GM12878 (cell line): ENCODE results near the gene GUCY1A2. TPM values are rescaled to one million over a fixed set of nuclear protein-coding genes. Genes with fewer than 3 reads are reported as not detected.

Source experiments
- ATAC-seq: fragments of 200-7000 bp; cut with Tn5 transposase; 3 replicates; pipeline ENCODE4 v1.9.1; 2020; ENCODE audit warnings: mild to moderate bottlenecking, moderate library complexity
- BruUV-seq: library from RNA; stranded (reverse); fragments of 400-500 nt; replicated peaks from 2 replicates; lab custom pipeline; 2021; lab: Mats Ljungman, UMichigan
- CTCF ChIA-PET: fragments of 300-600 bp; sonication (Branson Sonifier 250); formaldehyde crosslinking; extraction: SDS; loops from one replicate; lab custom pipeline; 2021; ENCODE audit warnings: inconsistent platforms; lab: Yijun Ruan, JAX
- POLR2A ChIA-PET: fragments of 350-600 bp; formaldehyde crosslinking; extraction: SDS; loops from one replicate; lab custom pipeline; 2021; ENCODE audit warnings: inconsistent platforms; lab: Charles Lee
- RAD21 ChIA-PET: fragments of 300-600 bp; sonication (Branson Sonifier 250); formaldehyde crosslinking; loops from one replicate; lab custom pipeline; 2023; ENCODE audit warnings: antibody characterized with exemption; ENCODE audit not compliant: unreplicated experiment; lab: Charles Lee
- SMC1A ChIA-PET: fragments of 300-600 bp; sonication (Branson Sonifier 250); formaldehyde crosslinking; loops from one replicate; lab custom pipeline; 2023; ENCODE audit not compliant: unreplicated experiment, uncharacterized antibody; lab: Charles Lee
- DNase-seq: peaks from one replicate; pipeline ENCODE4 v3.0.0-alpha.2; 2011; ENCODE audit warnings: low read depth, low spot score
- FAIRE-seq: peaks from 3 replicates; lab custom pipeline; 2011; peaks lifted over from hg19 to GRCh38; lab: Jason Lieb, UNC
- H2AFZ ChIP-seq: 2 replicates; pipeline ENCODE4 v1.6.0; 2011; ENCODE audit warnings: low read depth, low read length, control low read depth; ENCODE audit not compliant: control insufficient read depth
- H3K27ac ChIP-seq: 2 replicates; pipeline ENCODE4 v1.5.1; 2011; ENCODE audit warnings: control low read depth; ENCODE audit not compliant: control insufficient read depth, insufficient read depth
- H3K27me3 ChIP-seq, 2 experiments: replicated peaks in 1 of 2; 2 replicates each; pipeline versions ENCODE4 v1.6.0 to v1.6.1; 2011; ENCODE audit warnings: low read length in 1 of 2; ENCODE audit not compliant: control insufficient read depth in 2 of 2, insufficient read depth in 2 of 2
- H3K36me3 ChIP-seq, 2 experiments: 2 replicates each; pipeline ENCODE4 v1.5.1; 2011; ENCODE audit warnings: low read length in 1 of 2; ENCODE audit not compliant: control insufficient read depth in 2 of 2, insufficient read depth in 2 of 2
- H3K4me1 ChIP-seq: 2 replicates; pipeline ENCODE4 v1.6.1; 2011; ENCODE audit warnings: mild to moderate bottlenecking, low read length, moderate library complexity, mixed read lengths; ENCODE audit not compliant: control insufficient read depth, insufficient read depth
- H3K4me2 ChIP-seq: 2 replicates; pipeline ENCODE4 v1.6.0; 2011; ENCODE audit warnings: control low read depth; ENCODE audit not compliant: control insufficient read depth, insufficient read depth
- H3K4me3 ChIP-seq: fragments of 200-600 bp; sonication (generic); 2 replicates; pipeline ENCODE4 v1.5.1; 2016
- H3K79me2 ChIP-seq: 2 replicates; pipeline ENCODE4 v1.6.0; 2011; ENCODE audit warnings: low read length; ENCODE audit not compliant: control insufficient read depth, insufficient read depth
- H3K9ac ChIP-seq: 2 replicates; pipeline ENCODE4 v1.8.0; 2011; ENCODE audit warnings: low read length, control low read depth, mixed read lengths; ENCODE audit not compliant: control insufficient read depth, insufficient read depth
- H3K9me3 ChIP-seq: replicated peaks from 3 replicates; pipeline ENCODE4 v1.5.1; 2011; ENCODE audit warnings: mild to moderate bottlenecking, low read length; ENCODE audit not compliant: control insufficient read depth, insufficient read depth
- H4K20me1 ChIP-seq: 2 replicates; pipeline ENCODE4 v1.6.0; 2011; ENCODE audit not compliant: control insufficient read depth, insufficient read depth
- CREM ChIP-seq: IDR thresholded peaks from 2 replicates; pipeline ENCODE4 v1.6.1; 2014; ENCODE audit warnings: antibody characterized with exemption, low read depth
- GATAD2B ChIP-seq: fragments of 450-650 bp; conservative IDR thresholded peaks from 2 replicates; pipeline ENCODE4 v1.6.1; 2017; ENCODE audit warnings: low read depth, mild to moderate bottlenecking, moderate library complexity
- HDAC2 ChIP-seq: fragments of 200-600 bp; sonication (generic); IDR thresholded peaks from 2 replicates; pipeline ENCODE4 v1.6.1; 2017
- IKZF2 ChIP-seq, 2 experiments: fragments of 450-650 bp; IDR thresholded peaks; 2 replicates each; pipeline ENCODE4 v1.6.1; 2017; ENCODE audit warnings: mild to moderate bottlenecking in 2 of 2, moderate library complexity in 2 of 2
- JUND ChIP-seq: IDR thresholded peaks from 2 replicates; pipeline ENCODE4 v1.6.1; 2012; ENCODE audit warnings: low read depth, mild to moderate bottlenecking, low read length, improper control_type of control experiment, moderate library complexity
- KLF5 ChIP-seq: fragments of 450-650 bp; IDR thresholded peaks from 2 replicates; pipeline ENCODE4 v1.6.1; 2014; ENCODE audit warnings: mild to moderate bottlenecking; ENCODE audit not compliant: partially characterized antibody
- NFYB ChIP-seq: IDR thresholded peaks from 2 replicates; pipeline ENCODE4 v1.6.1; 2011; ENCODE audit warnings: low read depth, mild to moderate bottlenecking, low read length, improper control_type of control experiment, moderate library complexity; ENCODE audit not compliant: insufficient read depth
- ZSCAN29 ChIP-seq: fragments of 450-650 bp; IDR thresholded peaks from 2 replicates; pipeline ENCODE4 v1.6.1; 2017; ENCODE audit warnings: mild to moderate bottlenecking, moderate library complexity
- whole genome bisulfite sequencing: methylation state at CpG from one replicate; pipeline ENCODE4 v1.1.6; 2016; ENCODE audit warnings: low lambda C conversion rate; ENCODE audit not compliant: insufficient replicate concordance, insufficient coverage; ENCODE audit errors: missing lambda C conversion rate; 5-methylcytosine and 5-hydroxymethylcytosine counted together
- in situ Hi-C: fragments of 300-500 bp; cut with MboI; formaldehyde crosslinking; loops from 9 replicates; pipeline ENCODE4 v1.14.3; 2018; ENCODE audit warnings: mixed read lengths
- intact Hi-C: fragments of 100-400 bp; cut with micrococcal nuclease; formaldehyde crosslinking; loops from one replicate; pipeline ENCODE4 v1.14.2; 2022; ENCODE audit not compliant: unreplicated experiment
- polyA plus RNA-seq, 11 experiments: library from polyadenylated mRNA; depleted of rRNA in 4 of 11; unstranded in 6 of 11; stranded (reverse) in 5 of 11; fragments of >200 nt; fragmentation: Nextera tagmentation in 4 of 11; fragmentation: Illumina TruSeq in 1 of 11; extraction: Ambion mirVana in 4 of 11; extraction: Trizol in 1 of 11; gene quantifications; 1 replicate in 1 of 11; 2 replicates in 10 of 11; pipeline versions ENCODE4 v1.2.1 to v1.2.3, GENCODE V29; 2011 to 2016; ENCODE audit warnings: inconsistent platforms in 2 of 11, missing spikeins in 2 of 11, low read depth in 1 of 11
- total RNA-seq, 4 experiments: library from RNA; depleted of rRNA in 3 of 4; stranded (reverse); fragments of >200 nt in 3 of 4; fragmentation: Illumina TruSeq in 1 of 4; extraction: Trizol in 1 of 4; gene quantifications; 2 replicates each; pipeline versions ENCODE4 v1.2.1 to v1.2.3, GENCODE V29; 2013 to 2021
- TF ChIP-seq, protein P1 (sequence below): fragments of 150-350 bp; IDR thresholded peaks from 2 replicates; pipeline ENCODE4 v1.6.1; 2016; ENCODE audit warnings: low read depth, low read length
- TF ChIP-seq, protein P2 (sequence below): IDR thresholded peaks from 2 replicates; pipeline ENCODE4 v1.6.1; 2011; ENCODE audit warnings: low read depth, mild to moderate bottlenecking, low read length, moderate library complexity, borderline replicate concordance; ENCODE audit errors: extremely low read depth
- TF ChIP-seq, protein P3 (sequence below): IDR thresholded peaks from 2 replicates; pipeline ENCODE4 v1.6.1; 2011; ENCODE audit warnings: mild to moderate bottlenecking, low read depth, low read length, moderate library complexity; ENCODE audit not compliant: insufficient replicate concordance
- TF ChIP-seq, protein P4 (sequence below): fragments of 450-650 bp; IDR thresholded peaks from 2 replicates; pipeline ENCODE4 v1.6.1; 2016; ENCODE audit warnings: mild to moderate bottlenecking, moderate library complexity, borderline replicate concordance

Gene GUCY1A2
- total and polyA plus RNA-seq, 10 of the 15 experiments (the other 5 are each of a cell fraction or from before 2014, with no cell fraction given) = under 0.01 to 0.03 (median under 0.01) TPM; not detected in 4

DNA sequence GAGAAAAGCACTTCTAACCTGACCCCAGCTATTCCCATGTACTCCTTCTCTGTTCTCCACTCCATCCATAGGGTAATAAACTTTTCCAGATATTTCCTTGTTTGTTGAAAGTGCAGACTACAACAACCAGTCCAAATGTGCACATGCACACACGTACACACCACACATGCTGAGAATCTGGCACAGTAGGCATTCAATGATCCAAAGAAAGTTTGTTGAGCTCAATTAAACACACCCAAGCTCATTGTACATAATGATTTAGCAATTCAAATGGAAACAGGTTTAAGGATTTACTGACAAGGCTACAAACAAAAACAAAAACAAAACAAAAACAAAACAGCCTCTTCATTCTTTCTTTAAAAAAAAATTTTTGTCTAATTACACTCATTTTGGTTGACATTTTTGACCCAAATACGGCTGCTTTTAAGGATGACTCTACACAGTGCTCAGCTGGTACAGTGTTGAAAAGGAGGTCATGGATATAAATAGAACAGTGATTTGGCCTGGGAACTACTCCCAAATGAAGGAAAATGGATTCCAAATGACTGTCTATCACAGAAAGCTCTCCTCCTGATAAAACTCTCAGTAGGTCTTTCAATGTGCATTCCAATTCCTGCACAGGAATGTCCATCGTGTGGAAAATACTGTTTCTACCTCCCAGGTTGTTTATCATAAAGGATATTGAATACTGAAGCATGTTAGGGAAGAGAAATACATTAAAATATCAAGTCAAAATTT is 232.2 kb downstream of the GUCY1A2 start:
- Histone ChIP-seq H3K4me2 (no peak overlapping the region), H3K9ac (no peak overlapping the region), H3K79me2 (no peaks in the 10 kb centered on the region), H3K4me3 (no peak overlapping the region), H3K4me1 (no peaks in the 10 kb centered on the region), H3K36me3 (no peaks in the 10 kb centered on the region), H3K27me3 (no peaks in the 10 kb centered on the region), H3K27ac (no peak overlapping the region), H2AFZ (no peak overlapping the region), H4K20me1 (no peaks in the 10 kb centered on the region), H3K9me3 (no peaks in the 10 kb centered on the region)
- BruUV-seq = no TSS peak
- in situ Hi-C loops (no loop called here), intact Hi-C loops (no loop called here)
- DNase-seq = no peak
- SMC1A ChIA-PET = interaction anchor here (0.6 kb wide), 1 partner anchor 11 kb away, joined by 3 read pairs; no protein-coding TSS in a partner anchor
- RAD21 ChIA-PET = no interaction called here
- POLR2A ChIA-PET = no interaction called here
- no peak for ATAC-seq
- WGBS = 2% methylated on average over 3 of the region's 3 CpGs
- CTCF ChIA-PET = interaction anchor here (0.5 kb wide), 1 partner anchor 95 kb away, joined by 3 read pairs; no protein-coding TSS in a partner anchor
- no peak for FAIRE-seq
- TF ChIP-seq CREM (no peak), ZSCAN29 (no peak), HDAC2 (no peak), JUND (no peak), GATAD2B (no peak), NFYB (no peak), KLF5 (no peak), IKZF2 (IDR thresholded peaks at IDR 0.05) (no peak)
- TF ChIP-seq, protein P1, sequence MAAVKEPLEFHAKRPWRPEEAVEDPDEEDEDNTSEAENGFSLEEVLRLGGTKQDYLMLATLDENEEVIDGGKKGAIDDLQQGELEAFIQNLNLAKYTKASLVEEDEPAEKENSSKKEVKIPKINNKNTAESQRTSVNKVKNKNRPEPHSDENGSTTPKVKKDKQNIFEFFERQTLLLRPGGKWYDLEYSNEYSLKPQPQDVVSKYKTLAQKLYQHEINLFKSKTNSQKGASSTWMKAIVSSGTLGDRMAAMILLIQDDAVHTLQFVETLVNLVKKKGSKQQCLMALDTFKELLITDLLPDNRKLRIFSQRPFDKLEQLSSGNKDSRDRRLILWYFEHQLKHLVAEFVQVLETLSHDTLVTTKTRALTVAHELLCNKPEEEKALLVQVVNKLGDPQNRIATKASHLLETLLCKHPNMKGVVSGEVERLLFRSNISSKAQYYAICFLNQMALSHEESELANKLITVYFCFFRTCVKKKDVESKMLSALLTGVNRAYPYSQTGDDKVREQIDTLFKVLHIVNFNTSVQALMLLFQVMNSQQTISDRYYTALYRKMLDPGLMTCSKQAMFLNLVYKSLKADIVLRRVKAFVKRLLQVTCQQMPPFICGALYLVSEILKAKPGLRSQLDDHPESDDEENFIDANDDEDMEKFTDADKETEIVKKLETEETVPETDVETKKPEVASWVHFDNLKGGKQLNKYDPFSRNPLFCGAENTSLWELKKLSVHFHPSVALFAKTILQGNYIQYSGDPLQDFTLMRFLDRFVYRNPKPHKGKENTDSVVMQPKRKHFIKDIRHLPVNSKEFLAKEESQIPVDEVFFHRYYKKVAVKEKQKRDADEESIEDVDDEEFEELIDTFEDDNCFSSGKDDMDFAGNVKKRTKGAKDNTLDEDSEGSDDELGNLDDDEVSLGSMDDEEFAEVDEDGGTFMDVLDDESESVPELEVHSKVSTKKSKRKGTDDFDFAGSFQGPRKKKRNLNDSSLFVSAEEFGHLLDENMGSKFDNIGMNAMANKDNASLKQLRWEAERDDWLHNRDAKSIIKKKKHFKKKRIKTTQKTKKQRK = no peak
- TF ChIP-seq, protein P2, sequence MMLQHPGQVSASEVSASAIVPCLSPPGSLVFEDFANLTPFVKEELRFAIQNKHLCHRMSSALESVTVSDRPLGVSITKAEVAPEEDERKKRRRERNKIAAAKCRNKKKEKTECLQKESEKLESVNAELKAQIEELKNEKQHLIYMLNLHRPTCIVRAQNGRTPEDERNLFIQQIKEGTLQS = no peak
- TF ChIP-seq, protein P3, sequence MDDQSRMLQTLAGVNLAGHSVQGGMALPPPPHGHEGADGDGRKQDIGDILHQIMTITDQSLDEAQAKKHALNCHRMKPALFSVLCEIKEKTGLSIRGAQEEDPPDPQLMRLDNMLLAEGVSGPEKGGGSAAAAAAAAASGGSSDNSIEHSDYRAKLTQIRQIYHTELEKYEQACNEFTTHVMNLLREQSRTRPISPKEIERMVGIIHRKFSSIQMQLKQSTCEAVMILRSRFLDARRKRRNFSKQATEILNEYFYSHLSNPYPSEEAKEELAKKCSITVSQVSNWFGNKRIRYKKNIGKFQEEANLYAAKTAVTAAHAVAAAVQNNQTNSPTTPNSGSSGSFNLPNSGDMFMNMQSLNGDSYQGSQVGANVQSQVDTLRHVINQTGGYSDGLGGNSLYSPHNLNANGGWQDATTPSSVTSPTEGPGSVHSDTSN = no peak
- TF ChIP-seq, protein P4, sequence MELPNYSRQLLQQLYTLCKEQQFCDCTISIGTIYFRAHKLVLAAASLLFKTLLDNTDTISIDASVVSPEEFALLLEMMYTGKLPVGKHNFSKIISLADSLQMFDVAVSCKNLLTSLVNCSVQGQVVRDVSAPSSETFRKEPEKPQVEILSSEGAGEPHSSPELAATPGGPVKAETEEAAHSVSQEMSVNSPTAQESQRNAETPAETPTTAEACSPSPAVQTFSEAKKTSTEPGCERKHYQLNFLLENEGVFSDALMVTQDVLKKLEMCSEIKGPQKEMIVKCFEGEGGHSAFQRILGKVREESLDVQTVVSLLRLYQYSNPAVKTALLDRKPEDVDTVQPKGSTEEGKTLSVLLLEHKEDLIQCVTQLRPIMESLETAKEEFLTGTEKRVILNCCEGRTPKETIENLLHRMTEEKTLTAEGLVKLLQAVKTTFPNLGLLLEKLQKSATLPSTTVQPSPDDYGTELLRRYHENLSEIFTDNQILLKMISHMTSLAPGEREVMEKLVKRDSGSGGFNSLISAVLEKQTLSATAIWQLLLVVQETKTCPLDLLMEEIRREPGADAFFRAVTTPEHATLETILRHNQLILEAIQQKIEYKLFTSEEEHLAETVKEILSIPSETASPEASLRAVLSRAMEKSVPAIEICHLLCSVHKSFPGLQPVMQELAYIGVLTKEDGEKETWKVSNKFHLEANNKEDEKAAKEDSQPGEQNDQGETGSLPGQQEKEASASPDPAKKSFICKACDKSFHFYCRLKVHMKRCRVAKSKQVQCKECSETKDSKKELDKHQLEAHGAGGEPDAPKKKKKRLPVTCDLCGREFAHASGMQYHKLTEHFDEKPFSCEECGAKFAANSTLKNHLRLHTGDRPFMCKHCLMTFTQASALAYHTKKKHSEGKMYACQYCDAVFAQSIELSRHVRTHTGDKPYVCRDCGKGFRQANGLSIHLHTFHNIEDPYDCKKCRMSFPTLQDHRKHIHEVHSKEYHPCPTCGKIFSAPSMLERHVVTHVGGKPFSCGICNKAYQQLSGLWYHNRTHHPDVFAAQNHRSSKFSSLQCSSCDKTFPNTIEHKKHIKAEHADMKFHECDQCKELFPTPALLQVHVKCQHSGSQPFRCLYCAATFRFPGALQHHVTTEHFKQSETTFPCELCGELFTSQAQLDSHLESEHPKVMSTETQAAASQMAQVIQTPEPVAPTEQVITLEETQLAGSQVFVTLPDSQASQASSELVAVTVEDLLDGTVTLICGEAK = no peak
